Thyroid gland (tissue), 4 donors: Measurements from ENCODE around the gene F9. TPM values are rescaled to one million over a fixed set of nuclear protein-coding genes. Genes with fewer than 3 reads are reported as not detected.

Source experiments
- DNase-seq, 2 donors: peaks; one replicate each; pipeline ENCODE4 v3.0.0-alpha.2; 2019
- H3K27ac ChIP-seq, 3 donors: fragments of 200-600 bp; sonication (generic); 1 replicate in 2 of 3; 2 replicates in 1 of 3; pipeline ENCODE4 v1.5.1; 2016 to 2019; ENCODE audit warnings: mild to moderate bottlenecking in 1 of 3, moderate library complexity in 1 of 3
- H3K27me3 ChIP-seq: fragments of 200-600 bp; sonication (generic); one replicate; pipeline ENCODE4 v1.5.1; 2019
- H3K36me3 ChIP-seq, 2 donors: fragments of 200-600 bp; sonication (generic); one replicate each; pipeline ENCODE4 v1.5.1; 2016 to 2019
- H3K4me1 ChIP-seq, 2 donors: fragments of 200-600 bp; sonication (generic); one replicate each; pipeline ENCODE4 v1.5.1; 2017 to 2019
- H3K4me3 ChIP-seq, 3 donors: fragments of 200-600 bp; sonication (generic); replicated peaks in 1 of 3; 1 replicate in 2 of 3; 2 replicates in 1 of 3; pipeline ENCODE4 v1.5.1; 2016; ENCODE audit warnings: mild to moderate bottlenecking in 1 of 3
- H3K9me3 ChIP-seq: fragments of 200-600 bp; sonication (generic); one replicate; pipeline ENCODE4 v1.5.1; 2017
- POLR2A ChIP-seq, 2 donors: fragments of 450-650 bp; IDR thresholded peaks; one replicate each; pipeline ENCODE4 v1.6.1; 2017; ENCODE audit warnings: antibody characterized with exemption in 2 of 2, mild to moderate bottlenecking in 2 of 2, moderate library complexity in 1 of 2
- WGBS, 2 donors: methylation state at CpG; one replicate each; pipeline ENCODE4 v1.1.5; 2017; 5-methylcytosine and 5-hydroxymethylcytosine counted together
- intact Hi-C: fragments of 100-400 bp; cut with DNase I; formaldehyde crosslinking; loops from one replicate; pipeline ENCODE4 v1.15.1; 2023
- total RNA-seq, 4 donors: library from RNA; depleted of rRNA; stranded (reverse); fragments of >200 nt; gene quantifications; one replicate each; pipeline ENCODE4 v1.2.3, GENCODE V29; 2016
- TF ChIP-seq, protein P1 (sequence below), 6 experiments: fragments of 200-600 bp in 3 of 6; fragments of 450-650 bp in 3 of 6; sonication (generic) in 3 of 6; IDR thresholded peaks; one replicate each; pipeline ENCODE4 v1.5.1; 2016 to 2019; ENCODE audit warnings: antibody characterized with exemption in 6 of 6, mild to moderate bottlenecking in 2 of 6, inconsistent platforms in 1 of 6, moderate library complexity in 1 of 6

The F9 gene
- total RNA-seq, 4 donors from 2014 or later: not detected

DNA sequence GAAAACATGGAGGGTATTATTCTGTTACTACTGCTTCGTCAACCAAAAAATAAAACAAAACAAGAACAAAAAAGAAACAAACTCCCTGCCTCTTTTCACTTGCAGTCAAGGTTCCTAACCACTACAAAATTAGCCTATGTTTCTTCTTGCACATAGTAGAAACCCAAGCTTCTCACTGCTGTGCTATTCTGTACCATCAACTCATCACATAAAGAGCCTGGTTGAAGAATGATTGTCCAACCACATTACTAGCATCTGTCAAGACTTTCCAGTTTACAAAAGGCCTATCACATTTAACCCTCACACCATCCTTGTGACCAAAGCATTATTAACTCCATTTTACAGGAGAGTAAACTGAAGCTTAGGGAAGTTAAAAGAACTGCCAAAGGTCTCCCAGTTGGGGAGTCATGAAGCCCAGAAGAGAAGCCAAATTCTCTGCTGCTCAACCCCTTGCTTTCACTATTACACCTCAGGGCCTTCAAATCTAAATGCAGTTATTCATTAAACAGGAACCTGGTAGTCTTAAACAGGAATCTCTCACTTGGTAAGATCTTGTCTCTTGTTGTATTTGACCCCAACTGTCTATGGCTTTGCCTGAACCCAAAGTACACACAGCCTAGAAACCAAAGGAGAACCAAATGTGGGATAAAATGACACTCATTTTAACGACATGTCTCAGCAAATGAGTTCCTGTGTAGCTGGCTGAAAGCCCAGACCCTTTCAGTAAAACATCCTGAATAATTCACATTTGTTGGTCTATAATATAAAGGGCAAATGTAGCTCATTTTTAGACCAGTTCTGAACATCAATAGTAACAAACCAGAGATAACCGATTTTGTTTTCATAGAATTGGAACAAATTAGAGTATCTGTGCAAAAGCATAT, 8.6 kb downstream of the F9 start:
- Histone ChIP-seq H3K27me3 (no peaks in the 10 kb centered on the region), H3K4me1 (no peaks in the 10 kb centered on the region), H3K36me3 (no peaks in the 10 kb centered on the region), H3K27ac (no peak overlapping the region), H3K4me3 (no peak overlapping the region), H3K9me3 (no peaks in the 10 kb centered on the region)
- TF ChIP-seq, protein P1, sequence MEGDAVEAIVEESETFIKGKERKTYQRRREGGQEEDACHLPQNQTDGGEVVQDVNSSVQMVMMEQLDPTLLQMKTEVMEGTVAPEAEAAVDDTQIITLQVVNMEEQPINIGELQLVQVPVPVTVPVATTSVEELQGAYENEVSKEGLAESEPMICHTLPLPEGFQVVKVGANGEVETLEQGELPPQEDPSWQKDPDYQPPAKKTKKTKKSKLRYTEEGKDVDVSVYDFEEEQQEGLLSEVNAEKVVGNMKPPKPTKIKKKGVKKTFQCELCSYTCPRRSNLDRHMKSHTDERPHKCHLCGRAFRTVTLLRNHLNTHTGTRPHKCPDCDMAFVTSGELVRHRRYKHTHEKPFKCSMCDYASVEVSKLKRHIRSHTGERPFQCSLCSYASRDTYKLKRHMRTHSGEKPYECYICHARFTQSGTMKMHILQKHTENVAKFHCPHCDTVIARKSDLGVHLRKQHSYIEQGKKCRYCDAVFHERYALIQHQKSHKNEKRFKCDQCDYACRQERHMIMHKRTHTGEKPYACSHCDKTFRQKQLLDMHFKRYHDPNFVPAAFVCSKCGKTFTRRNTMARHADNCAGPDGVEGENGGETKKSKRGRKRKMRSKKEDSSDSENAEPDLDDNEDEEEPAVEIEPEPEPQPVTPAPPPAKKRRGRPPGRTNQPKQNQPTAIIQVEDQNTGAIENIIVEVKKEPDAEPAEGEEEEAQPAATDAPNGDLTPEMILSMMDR (IDR thresholded peaks at IDR 0.05): no peak
- TF ChIP-seq POLR2A (IDR thresholded peaks at IDR 0.05): no peak
- intact Hi-C loops: no loop called here
- 53 to 57% methylated on average over 3 of the region's 3 CpGs for WGBS, 2 donors
- DNase-seq: no peak

DNA sequence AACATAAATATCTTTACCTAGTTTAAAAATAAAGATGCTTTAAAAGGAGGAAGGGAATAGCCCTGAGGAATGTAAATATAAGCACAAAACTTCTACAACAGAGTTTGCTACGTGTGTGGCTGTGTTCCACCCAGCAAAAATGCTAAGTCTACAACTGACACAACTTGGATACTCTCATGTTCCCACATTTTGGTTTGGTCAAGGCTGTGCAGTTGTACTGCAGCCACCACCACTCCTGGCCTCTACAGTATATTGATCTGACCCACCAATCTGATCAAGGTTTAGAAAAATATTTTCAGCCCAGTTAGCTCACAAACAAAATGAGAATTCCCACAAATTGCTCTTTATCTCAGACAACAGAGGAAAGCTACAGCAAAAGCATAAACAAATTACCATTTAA, 12.1 kb downstream of the F9 start:
- H3K4me1 ChIP-seq: no peaks in the 10 kb centered on the region
- 80 to 83% methylated on average over 1 of the region's 1 CpG for WGBS, 2 donors
- intact Hi-C loops: no loop called here

DNA sequence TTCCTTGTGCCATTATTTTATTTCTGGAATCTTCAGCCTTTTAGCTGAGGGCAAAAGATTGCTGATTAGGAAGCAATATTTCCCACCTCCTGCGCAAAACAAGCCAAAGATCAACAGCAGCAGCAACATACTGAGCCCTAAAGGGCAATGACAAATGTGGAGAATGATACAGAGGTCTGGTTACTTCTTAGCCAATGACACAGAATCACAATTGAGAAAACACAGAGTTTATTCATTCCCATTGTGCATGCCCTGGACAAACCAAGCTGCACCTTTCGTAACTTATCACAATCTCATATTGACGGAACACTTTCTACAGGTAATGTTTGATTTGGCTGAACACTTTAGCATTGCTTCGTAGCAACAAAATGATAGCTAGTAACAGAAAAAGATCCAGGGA, 13.4 kb downstream of the F9 start:
- Histone ChIP-seq H3K36me3 (no peaks in the 10 kb centered on the region), H3K4me3 (no peak overlapping the region), H3K27me3 (no peaks in the 10 kb centered on the region), H3K27ac (no peak overlapping the region), H3K4me1 (no peaks in the 10 kb centered on the region), H3K9me3 (no peaks in the 10 kb centered on the region)
- intact Hi-C loops: no loop called here
- WGBS, 2 donors: 94 to 96% methylated on average over 4 of the region's 4 CpGs
- no peak for DNase-seq
- TF ChIP-seq, protein P1 (IDR thresholded peaks at IDR 0.05): no peak
- TF ChIP-seq POLR2A (IDR thresholded peaks at IDR 0.05): no peak

More for the DNA sequence above, 12.1 kb downstream of the F9 start:
- no peak for TF ChIP-seq POLR2A (IDR thresholded peaks at IDR 0.05)
- TF ChIP-seq, protein P1 (IDR thresholded peaks at IDR 0.05): no peak
- Histone ChIP-seq H3K4me3 (no peak overlapping the region), H3K9me3 (no peaks in the 10 kb centered on the region), H3K27me3 (no peaks in the 10 kb centered on the region), H3K36me3 (no peaks in the 10 kb centered on the region), H3K27ac (no peak overlapping the region)
- DNase-seq: no peak

DNA sequence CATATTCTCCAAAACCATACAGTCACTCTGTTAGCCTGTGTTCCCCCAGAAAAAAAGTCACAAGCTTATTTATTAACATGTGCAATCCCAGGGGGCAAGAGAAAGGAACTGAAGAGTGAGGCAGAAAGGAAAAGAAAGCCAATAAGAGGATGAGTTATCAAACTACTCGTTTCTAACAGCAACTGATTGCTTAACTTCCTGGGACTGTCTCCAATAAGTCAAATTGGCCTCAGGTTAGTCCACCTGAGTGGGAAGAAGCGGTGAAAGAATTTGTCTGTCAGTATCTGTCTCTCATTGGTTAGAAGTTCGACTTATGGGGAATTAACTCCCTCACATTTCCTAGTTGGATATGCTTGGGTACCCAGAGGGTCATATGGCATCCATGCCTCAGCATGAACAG, 14.1 kb downstream of the F9 start:
- Histone ChIP-seq H3K27ac (no peak overlapping the region), H3K9me3 (no peaks in the 10 kb centered on the region), H3K36me3 (no peaks in the 10 kb centered on the region), H3K4me1 (no peaks in the 10 kb centered on the region), H3K27me3 (no peaks in the 10 kb centered on the region), H3K4me3 (no peak overlapping the region)
- intact Hi-C loops: no loop called here
- WGBS, 2 donors: 77 to 82% methylated on average over 3 of the region's 3 CpGs
- DNase-seq: no peak
- TF ChIP-seq POLR2A (IDR thresholded peaks at IDR 0.05): no peak
- TF ChIP-seq, protein P1 (IDR thresholded peaks at IDR 0.05): no peak

DNA sequence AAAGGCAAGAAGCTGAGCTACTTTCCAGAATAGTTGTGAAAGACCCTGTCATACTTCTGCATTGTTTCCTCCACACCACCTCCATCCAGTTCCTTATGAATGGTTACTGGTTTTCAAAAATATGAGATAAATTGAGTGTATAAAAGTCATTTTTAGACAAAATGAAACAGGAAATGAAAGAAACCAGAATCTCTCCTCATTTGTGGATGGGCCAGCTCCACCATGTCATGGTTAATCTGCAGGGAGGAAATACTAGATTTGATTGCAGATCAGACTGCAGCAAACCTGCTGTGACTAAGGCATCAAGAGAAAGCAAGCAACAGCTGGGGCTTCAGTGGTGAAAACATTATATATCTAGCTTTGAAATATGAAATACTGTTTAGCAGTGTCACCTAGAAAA, 23.8 kb downstream of the F9 start:
- TF ChIP-seq, protein P1 (IDR thresholded peaks at IDR 0.05): no peak
- no peak for TF ChIP-seq POLR2A (IDR thresholded peaks at IDR 0.05)
- DNase-seq: no peak
- no peak overlapping the region for H3K4me3 ChIP-seq
- intact Hi-C loops: no loop called here
- H3K9me3 ChIP-seq: no peaks in the 10 kb centered on the region
- no peak overlapping the region for H3K27ac ChIP-seq
- H3K27me3 ChIP-seq: no peaks in the 10 kb centered on the region
- no peaks in the 10 kb centered on the region for H3K4me1 ChIP-seq
- no peaks in the 10 kb centered on the region for H3K36me3 ChIP-seq
